PFSK-1 (cell line): ENCODE data around the gene TXNDC11.

ENCODE experiments used
- POLR2AphosphoS5 ChIP-seq: IDR thresholded peaks from 2 replicates; pipeline ENCODE4 v1.6.1; 2012; ENCODE audit warnings: low read depth, mild to moderate bottlenecking, control low read depth, low read length, moderate library complexity
- SIN3A ChIP-seq: IDR thresholded peaks from 2 replicates; pipeline ENCODE4 v1.6.1; 2012; ENCODE audit warnings: mild to moderate bottlenecking, low read length, moderate library complexity, borderline replicate concordance; ENCODE audit not compliant: insufficient read depth
- TAF1 ChIP-seq: IDR thresholded peaks from 2 replicates; pipeline ENCODE4 v1.6.1; 2012; ENCODE audit warnings: low read length, control low read depth, borderline replicate concordance; ENCODE audit not compliant: insufficient read depth
- TF ChIP-seq, protein P1 (sequence below), 2 experiments: IDR thresholded peaks; 2 replicates each; pipeline versions ENCODE4 v1.6.1 to v1.8.0; 2011 to 2012; ENCODE audit warnings: low read depth in 2 of 2, low read length in 2 of 2, control low read depth in 1 of 2, inconsistent platforms in 1 of 2, mild to moderate bottlenecking in 1 of 2, moderate library complexity in 1 of 2; ENCODE audit not compliant: insufficient read depth in 1 of 2

DNA sequence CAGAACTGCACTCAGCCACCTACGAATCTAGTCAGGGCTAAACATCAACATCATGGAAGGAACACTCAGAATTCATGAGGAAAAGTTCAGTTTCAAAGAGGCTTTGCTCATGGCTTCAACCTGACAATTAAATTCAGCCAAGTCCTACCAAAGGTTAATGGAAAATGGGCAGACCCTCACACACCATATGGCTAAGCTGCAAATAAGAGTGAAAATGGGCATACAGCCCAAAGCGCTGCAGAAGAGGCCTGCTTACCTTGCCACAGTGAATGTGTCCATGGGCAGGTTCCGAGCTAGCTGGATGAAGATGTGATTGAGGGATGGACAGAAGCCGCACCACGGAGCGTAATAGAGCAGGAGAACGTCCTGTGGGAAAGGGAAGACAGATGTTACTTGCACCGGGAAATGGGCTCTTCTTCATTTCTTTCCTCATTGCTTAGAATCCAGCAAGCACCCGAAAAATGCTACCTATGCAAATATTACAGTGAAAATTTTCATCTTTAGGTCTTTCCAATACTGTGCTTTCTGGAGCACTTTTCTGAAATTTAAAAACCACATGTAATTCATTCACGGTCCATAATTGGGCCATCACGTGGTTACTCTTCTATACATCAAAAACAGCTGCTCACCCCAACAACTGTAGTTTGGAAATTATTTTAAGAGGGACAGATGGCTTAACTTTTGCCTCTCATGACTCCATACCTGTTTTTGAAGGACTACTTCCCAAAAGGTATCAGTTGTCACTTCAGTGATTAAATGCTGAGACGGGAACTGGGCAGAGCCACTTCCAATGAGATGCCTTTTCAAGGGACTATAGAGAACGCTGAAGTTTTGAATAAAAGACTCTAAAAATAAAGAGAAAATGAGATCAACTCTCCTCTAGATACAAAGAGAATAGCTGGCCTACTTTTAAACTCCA is 54.8 kb downstream of the TXNDC11 start:
- no peak for TF ChIP-seq POLR2AphosphoS5
- TF ChIP-seq, protein P1, sequence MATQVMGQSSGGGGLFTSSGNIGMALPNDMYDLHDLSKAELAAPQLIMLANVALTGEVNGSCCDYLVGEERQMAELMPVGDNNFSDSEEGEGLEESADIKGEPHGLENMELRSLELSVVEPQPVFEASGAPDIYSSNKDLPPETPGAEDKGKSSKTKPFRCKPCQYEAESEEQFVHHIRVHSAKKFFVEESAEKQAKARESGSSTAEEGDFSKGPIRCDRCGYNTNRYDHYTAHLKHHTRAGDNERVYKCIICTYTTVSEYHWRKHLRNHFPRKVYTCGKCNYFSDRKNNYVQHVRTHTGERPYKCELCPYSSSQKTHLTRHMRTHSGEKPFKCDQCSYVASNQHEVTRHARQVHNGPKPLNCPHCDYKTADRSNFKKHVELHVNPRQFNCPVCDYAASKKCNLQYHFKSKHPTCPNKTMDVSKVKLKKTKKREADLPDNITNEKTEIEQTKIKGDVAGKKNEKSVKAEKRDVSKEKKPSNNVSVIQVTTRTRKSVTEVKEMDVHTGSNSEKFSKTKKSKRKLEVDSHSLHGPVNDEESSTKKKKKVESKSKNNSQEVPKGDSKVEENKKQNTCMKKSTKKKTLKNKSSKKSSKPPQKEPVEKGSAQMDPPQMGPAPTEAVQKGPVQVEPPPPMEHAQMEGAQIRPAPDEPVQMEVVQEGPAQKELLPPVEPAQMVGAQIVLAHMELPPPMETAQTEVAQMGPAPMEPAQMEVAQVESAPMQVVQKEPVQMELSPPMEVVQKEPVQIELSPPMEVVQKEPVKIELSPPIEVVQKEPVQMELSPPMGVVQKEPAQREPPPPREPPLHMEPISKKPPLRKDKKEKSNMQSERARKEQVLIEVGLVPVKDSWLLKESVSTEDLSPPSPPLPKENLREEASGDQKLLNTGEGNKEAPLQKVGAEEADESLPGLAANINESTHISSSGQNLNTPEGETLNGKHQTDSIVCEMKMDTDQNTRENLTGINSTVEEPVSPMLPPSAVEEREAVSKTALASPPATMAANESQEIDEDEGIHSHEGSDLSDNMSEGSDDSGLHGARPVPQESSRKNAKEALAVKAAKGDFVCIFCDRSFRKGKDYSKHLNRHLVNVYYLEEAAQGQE (IDR thresholded peaks at IDR 0.05; ENCODE audit: insufficient read depth in 1 of 2, low read depth in 2 of 2, low read length in 2 of 2), result no peak
- no peak for TF ChIP-seq TAF1
- TF ChIP-seq SIN3A, result no peak
